GM19372 (cell line): Measurements from ENCODE around the gene GDF10.

Experiments
- ATAC-seq: cut with Tn5 transposase; IDR thresholded peaks from one replicate; pipeline ENCODE4 v1.9.1; 2021; ENCODE audit warnings: mild to moderate bottlenecking, low read depth, moderate library complexity; ENCODE audit not compliant: unreplicated experiment

Gene GDF10

DNA sequence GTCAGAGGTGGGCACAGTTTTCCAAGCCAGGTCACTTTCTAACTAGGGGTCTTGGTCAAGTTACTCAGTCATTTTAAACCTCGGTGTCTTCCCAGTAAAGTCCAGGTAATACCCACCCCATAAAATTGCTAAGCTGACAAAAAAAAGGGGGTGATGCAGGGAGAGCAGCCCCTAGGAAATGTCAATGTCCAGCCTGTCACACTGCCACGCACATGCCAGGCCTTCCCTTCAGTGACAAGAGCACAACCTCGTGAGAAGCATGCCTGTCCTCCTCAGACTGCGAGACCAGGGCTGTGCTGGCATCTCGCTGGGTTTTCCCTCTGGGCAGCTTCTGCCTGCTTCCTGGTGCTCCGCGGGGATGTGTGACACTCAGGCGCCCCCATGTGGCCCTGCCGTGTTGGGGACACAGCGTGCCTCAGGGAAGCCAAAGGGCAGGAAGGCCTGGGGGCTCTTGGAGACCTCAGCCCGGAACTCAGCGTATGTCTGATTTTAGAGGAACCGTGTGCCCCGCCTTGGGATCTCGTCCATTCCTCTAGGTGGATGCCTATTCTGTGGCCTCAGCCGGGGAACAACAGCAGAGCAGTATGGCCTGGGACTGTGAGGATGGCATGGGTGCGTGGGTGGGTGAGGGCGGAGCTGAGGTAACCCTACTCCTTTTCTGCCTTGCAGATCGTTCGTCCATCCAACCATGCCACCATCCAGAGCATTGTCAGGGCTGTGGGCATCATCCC is 12.1 kb downstream of the GDF10 start:
- ATAC-seq = no peak

DNA sequence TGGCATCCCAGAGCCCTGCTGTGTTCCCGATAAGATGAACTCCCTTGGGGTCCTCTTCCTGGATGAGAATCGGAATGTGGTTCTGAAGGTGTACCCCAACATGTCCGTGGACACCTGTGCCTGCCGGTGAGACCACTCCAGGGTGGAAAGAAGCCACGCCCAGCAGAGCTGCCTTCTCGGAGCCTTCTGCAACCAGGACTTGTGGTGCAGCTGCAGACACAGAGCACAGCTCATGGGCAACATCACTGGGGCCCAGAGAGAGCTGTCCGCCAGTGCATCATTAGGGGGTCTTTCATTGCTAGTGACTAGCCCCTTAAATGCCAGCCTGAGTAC is 12.6 kb downstream of the GDF10 start:
- ATAC-seq = no peak

DNA sequence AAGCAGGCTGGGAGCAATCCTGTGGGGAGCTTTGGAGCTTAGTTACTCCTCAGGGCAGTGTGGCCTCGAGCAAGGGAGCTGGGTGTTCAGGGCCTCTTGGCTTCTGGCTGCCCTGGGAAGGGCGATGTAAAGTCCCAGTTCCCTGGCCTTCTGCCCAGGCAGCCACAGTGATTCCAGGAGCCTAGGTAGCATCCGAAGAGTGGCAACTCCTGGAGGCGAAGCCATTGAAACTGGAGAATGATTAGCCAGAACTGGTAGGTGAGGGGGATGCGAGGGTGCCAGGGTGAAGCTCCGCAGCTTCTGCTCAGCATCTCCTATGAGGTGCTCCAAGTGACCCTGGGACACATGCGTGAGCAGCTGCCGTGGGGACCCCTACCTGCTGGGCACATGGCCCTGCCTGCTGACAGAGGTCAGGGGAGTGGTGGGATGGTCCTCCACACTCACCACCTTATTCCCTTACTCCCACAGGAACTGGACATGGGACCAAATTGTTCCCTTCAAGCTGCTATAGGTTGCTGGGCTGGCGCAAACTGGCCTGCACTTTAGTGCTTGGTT is 14.5 kb downstream of the GDF10 start:
- ATAC-seq = no peak

DNA sequence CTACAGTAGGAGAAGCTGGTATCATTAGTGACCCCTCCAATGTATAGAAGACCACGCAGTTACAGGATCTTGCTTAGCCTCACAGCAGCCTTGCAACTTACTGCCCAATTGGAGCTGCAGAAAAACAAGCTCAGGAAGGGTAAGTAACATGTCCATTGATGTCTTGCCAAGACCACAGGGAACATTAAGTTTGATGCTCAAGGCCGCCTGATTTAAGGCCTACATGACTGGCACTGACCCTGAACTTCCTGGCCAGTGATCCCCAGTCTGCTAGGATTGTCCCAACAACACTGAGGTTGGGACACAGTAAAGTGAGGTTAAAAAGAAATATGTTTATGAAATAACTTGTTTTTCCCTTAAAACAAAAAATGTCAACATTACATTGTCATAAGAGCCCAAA is 15.4 kb downstream of the GDF10 start:
- no peak for ATAC-seq

DNA sequence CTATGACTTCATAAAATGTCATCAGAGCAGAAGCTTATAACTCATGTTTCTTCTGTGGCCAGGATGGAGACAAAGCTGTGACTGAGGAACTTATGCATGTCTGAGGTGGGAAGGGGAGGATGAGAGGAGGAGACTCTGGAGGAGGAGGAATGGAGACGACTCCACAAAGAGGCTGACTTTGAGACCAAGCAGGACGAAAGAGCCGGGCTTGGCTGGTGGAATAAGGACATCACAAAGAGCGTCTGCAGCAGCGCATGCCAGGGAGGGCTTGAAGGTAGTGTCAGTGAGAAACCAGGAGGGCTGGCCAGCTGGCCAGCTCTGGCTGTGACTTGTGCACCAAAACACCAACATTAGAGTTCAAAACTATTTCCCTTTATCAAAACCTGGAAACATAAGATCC is 16.1 kb downstream of the GDF10 start:
- ATAC-seq = no peak

DNA sequence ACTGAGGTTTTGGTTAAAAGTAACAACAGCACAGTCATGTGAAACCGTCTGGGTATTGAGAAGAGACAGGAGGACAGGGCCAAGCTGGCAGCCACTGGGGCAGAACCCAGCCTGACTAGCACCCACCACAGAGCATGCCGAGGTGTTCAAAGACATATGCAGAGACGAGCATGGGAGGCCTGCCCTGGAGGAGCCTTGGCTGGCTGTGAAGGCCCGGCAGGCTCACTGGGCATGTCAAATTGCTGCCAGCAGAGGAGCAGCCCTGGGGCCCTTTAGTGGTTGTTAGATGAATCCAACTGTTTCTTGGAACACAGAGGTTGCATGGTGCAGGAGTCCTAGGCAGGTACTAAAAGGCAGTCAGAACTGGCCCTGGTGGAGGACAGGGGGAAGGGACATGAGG is 17.3 kb downstream of the GDF10 start:
- ATAC-seq = no peak

DNA sequence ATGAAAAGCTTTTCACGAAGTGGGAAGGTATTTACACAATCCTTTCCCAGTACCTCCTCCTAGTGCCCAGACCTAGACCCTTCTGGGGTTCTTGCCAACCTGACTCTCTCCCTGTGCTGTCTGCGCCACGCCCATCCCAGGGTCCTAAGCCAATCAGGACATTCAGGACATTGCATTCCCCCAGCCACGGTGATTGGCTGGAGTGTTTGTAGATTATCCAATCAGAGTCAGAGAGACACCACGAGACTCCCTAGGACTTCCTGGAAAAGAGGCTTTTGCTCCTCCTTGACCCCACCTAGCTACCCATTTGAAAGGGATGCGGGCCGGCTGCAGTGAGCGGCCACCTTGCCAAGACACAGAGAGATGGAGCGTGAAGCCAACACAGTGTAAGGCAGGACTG is 18.7 kb downstream of the GDF10 start:
- ATAC-seq = no peak

DNA sequence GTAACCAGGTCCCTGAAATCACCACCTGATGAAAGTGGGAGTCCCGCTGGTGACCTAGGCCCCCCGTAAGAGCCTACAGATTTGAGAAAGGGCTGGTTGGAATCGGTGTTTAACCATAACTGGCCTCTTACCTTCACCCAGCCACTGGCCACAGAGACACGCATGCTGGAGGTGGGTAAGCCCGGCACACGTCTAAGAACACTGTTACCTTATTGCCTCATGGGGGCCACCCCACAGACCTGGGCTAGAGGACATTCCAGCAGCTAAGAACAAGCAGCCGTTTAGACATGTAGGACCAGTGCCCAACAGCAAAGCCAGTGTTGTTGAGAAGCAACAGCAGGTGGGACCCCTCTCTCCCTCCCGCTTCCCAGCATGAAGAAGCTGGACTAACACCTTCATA is 19.8 kb downstream of the GDF10 start:
- ATAC-seq = no peak

DNA sequence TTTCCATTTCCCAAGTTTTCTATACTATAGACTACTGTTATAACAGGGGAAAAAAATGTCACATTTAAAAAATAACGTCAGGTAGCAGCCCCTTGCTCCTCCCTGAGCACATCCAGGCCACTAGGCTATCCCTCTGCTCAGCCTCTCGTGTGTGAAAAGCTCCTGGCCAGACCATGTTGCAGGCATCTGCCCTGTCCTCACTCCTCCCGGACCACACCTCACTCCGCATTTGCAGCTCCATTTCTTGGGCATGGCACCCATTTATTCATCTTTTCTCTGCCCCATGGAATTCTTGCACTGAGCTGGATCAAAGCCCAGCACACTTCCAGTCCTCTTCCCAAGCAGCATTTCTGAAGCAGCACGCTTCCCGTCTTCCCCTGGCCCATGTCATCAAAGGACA is 20.8 kb downstream of the GDF10 start:
- ATAC-seq = no peak

DNA sequence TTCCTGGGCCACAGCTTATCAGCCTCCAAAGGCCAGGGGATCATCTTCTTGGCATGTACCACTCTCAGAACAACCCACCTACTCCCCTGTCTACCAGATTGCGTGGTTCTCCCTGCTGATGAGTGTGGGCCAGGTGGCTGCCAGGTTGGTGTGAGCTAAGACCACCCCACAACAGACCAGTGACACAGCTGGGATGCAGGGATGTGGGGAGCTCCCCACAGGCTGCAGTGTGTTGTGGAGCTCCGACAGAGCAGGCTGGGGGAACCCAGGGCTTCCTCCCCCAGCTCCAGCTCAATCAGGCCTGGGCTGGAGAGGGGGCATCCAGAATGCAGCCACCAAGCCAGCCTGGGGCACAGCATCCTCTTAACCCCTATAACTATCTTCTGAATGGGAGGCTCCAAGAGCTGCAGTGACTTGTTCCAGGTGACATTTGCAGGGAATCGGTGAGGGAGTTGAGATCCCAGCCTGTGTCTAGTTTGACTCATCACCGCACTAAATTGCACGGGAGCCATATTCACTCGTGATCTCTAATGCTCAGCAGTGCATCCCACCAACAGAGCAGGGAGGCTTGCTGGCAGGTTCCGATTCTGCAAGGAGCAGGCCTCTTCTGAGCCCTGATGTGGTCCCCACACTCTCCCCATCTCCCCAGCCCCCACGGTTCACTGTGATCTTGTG is 21.7 kb downstream of the GDF10 start:
- ATAC-seq = no peak

DNA sequence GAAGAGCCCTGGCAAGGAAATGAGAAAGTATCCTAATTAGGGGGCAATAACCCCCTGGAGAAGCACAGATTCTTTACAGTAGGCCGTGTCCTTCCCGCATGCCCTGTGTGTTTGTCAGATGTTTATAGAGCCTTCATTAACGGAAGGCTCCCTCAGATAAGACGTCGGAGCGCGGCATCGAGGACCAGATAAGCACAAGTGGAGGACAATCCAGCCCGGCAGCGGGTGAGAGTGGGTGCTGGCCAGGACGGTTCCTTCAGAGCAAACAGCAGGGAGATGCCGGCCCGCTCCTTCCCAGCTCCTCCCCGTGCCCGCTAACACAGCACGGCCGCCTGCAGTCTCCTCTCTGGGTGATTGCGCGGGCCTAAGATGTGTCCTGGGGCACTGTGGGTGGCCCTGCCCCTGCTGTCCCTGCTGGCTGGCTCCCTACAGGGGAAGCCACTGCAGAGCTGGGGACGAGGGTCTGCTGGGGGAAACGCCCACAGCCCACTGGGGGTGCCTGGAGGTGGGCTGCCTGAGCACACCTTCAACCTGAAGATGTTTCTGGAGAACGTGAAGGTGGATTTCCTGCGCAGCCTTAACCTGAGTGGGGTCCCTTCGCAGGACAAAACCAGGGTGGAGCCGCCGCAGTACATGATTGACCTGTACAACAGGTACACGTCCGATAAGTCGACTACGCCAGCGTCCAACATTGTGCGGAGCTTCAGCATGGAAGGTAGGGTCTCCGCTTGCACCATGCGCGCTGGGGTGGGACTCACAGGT is 22.5 kb downstream of the GDF10 start, which contains the start of gene GDF2:
Gene GDF2 (plus strand): TSS at position 155 of the 762 bp plus-strand sequence. CDS start 215 bp downstream, at position 370.
- ATAC-seq = no peak

DNA sequence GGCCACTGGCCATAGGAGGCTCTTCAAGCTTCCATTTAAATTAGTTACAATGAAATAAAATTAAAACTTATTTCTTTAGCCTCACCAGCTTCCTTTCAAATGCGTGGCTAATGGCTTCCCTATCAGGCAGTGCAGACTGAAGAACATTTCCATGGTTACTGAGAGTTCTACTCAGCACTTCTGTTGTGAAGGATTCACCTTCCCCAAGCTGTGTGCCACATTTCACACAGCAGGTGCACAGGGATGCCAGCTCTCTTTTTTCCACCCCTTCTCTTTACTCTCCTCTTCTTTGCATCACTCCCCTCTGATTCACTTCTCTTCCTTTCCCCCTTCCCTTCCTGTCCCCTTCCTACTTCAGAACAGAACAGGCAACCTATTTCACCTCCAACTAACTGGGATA is 23.1 kb downstream of the GDF10 start:
- no peak for ATAC-seq

DNA sequence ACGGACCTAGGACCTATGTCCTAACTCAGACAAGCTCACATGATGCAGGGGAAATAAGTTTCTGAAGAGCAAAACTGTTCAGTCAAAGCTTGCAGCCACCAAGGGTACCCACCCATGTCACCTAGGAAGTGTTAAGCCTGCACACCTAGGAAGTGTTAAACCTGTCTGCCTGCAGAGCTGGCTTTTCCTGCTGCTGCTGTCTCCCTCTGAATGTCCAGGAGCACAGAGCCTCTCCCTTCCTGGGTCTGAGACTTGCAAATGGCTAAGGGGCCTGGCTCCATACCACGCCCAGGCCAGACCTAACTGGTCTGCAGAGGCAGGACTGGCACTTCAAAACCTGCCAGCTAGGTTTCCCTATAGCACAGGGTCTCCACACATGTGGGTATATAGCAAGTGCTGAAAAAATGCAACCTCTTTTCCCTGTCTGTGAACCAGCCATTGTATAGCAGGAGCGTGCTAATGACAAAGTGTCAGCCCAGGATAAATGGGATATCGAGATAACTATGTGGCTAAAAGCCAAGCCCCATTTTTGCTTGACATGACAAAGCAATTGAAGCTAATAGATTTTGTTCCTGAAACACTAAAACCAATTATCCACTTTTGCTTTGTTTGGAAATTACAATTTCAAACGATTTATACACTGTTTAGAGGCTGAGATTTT is 23.8 kb downstream of the GDF10 start:
- no peak for ATAC-seq

DNA sequence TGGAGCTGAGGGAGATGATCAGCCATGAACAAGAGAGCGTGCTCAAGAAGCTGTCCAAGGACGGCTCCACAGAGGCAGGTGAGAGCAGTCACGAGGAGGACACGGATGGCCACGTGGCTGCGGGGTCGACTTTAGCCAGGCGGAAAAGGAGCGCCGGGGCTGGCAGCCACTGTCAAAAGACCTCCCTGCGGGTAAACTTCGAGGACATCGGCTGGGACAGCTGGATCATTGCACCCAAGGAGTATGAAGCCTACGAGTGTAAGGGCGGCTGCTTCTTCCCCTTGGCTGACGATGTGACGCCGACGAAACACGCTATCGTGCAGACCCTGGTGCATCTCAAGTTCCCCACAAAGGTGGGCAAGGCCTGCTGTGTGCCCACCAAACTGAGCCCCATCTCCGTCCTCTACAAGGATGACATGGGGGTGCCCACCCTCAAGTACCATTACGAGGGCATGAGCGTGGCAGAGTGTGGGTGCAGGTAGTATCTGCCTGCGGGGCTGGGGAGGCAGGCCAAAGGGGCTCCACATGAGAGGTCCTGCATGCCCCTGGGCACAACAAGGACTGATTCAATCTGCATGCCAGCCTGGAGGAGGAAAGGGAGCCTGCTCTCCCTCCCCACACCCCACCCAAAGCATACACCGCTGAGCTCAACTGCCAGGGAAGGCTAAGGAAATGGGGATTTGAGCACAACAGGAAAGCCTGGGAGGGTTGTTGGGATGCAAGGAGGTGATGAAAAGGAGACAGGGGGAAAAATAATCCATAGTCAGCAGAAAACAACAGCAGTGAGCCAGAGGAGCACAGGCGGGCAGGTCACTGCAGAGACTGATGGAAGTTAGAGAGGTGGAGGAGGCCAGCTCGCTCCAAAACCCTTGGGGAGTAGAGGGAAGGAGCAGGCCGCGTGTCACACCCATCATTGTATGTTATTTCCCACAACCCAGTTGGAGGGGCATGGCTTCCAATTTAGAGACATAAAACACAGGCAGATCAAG is 25.6 kb downstream of the GDF10 start:
- no peak for ATAC-seq

DNA sequence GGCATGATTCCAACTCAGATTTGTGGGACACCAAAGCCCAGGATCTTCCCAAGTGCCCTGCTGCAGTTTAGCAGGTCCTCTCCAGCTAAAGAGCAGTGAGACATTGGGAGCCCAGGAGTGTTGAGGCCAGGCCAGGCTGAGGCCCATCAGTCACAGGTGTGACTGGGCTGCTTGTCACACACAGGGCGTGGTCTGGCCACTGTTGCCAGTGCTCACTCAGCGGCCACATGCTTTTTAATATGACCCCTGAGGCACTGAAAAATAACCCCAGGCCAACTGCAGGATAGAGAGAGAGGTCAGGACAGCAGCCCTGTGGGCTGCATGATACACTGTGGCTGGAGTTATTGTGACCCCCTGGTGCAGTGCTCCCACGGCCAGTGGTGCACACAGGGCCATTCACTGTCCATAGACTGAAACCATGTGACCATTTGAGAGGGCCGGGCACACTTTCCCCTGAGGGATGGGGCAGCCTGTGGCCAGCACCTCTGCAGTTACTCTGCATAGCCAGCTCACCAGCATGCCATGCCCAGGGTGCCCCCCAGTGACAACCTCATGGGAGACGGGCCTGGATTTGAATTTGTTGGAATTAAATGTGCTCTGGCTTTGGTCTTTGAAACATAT is 26.4 kb downstream of the GDF10 start:
- ATAC-seq = no peak

DNA sequence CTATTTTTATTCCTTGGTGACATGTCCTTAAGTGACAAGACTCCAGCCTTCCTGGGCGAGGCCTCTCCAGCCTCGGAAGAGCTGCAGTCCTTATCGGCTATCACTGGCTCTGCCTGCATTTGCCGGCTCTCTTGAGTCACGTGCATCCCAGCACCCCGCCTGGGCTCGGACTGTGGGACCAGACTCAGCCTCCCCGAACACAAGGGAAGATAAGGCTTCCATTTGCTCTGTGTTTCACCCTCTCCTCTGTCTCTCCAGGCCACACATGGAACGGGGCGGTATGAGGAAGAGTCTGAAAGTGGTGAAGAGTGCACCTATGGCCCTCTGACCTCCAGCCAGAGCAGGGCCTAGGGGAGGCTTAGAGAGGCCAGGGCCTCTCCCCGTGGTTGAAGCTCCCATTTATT is 26.9 kb downstream of the GDF10 start:
- no peak for ATAC-seq

DNA sequence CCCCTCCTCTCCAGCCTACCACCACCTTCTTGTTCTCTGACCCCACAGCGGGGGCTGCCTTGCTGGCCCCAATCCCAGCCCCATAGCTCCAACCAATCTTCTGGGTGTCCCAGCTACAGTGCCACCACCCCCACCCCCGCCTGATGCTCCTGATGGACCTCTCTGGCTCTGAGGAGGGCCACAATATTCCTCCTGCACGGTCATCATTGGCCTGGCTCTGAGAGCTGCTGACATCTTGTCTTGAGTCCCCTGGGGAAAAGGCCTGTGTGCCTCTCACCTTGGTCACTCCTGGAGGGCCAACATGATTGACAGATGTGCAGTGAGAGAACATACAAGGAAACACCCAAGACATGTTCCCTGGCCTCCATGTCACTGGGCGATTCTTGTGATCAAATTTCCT is 29.9 kb downstream of the GDF10 start:
- ATAC-seq = no peak

DNA sequence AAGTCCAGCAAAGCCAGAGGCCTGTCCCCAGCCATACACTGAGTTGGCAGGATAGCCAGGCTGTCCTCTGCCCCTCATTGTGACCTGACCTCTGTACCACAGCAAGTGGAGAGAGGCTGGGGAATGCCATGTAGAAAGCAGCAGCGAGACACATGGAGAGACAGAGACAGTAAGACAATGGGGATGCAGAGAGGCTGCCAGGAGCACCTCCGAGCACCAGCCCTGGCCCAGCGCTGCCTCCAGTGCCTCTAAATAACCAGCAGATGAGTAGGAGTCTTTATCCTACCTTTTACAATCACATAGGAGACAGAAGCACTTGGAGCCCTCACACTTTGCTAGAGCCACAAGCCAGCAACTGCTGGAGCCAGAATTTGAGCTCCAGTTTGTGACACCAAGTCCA is 30.4 kb downstream of the GDF10 start:
- ATAC-seq = no peak

DNA sequence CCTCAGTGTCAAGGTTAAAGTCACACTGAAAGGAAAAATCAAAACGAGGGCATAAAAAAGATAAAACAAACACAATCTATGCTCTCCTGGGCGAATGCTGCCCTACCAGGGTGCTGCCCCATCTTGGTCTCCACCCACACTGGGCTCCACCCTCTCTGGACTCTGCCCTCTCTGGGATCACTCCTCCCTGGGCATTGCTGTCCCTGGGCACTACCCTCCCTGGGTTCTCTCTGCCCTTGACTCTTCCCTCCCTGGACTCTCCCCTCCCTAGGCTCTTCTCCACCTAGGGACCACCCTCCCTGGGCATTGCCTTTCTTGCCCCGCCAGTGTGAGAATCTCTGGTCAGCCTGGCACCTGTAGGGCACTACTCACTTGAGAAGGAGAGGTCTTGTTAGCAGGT is 30.8 kb downstream of the GDF10 start:
- no peak for ATAC-seq
